Activated CD4-positive, alpha-beta memory T cell treated with anti-CD3 and anti-CD28 coated beads for 36 hours (primary cell): ENCODE measurements around the gene CNIH1. TPM values are rescaled to one million over a fixed set of nuclear protein-coding genes. Genes with fewer than 3 reads are reported as not detected.

Experiments
- CTCF ChIA-PET: fragments of 350-600 bp; sonication (Branson Sonifier 250); formaldehyde crosslinking; loops from one replicate; lab custom pipeline; 2021; ENCODE audit warnings: antibody characterized with exemption, inconsistent platforms; lab: Charles Lee
- POLR2A ChIA-PET: fragments of 350-600 bp; sonication (Branson Sonifier 250); formaldehyde crosslinking; loops from one replicate; lab custom pipeline; 2021; ENCODE audit warnings: antibody characterized with exemption; lab: Charles Lee
- DNase-seq: peaks from one replicate; pipeline ENCODE4 v3.0.0-alpha.2; 2020
- H3K27ac Mint-ChIP-seq: one replicate; pipeline ENCODE4 v1.8.0; 2021; ENCODE audit warnings: mixed read lengths
- H3K27me3 Mint-ChIP-seq: one replicate; pipeline ENCODE4 v1.8.0; 2021; ENCODE audit warnings: mixed read lengths
- H3K36me3 Mint-ChIP-seq: one replicate; pipeline ENCODE4 v1.8.0; 2021; ENCODE audit warnings: mixed read lengths
- H3K4me1 Mint-ChIP-seq: one replicate; pipeline ENCODE4 v1.8.0; 2021; ENCODE audit warnings: low read depth, mixed read lengths
- H3K4me3 Mint-ChIP-seq: one replicate; pipeline ENCODE4 v1.8.0; 2021; ENCODE audit warnings: mild to moderate bottlenecking, mixed read lengths
- H3K9me3 Mint-ChIP-seq: one replicate; pipeline ENCODE4 v1.8.0; 2021; ENCODE audit warnings: mixed read lengths
- intact Hi-C: fragments of 100-400 bp; cut with micrococcal nuclease; formaldehyde crosslinking; loops from one replicate; pipeline ENCODE4 v1.15.1; 2023
- total RNA-seq, 2 experiments: library from RNA; stranded (reverse); gene quantifications; one replicate each; pipeline ENCODE4 v1.2.3, GENCODE V29; 2021

CNIH1 gene
- total RNA-seq, result 10 to 100 TPM; 84.2 to 89.9 TPM

DNA sequence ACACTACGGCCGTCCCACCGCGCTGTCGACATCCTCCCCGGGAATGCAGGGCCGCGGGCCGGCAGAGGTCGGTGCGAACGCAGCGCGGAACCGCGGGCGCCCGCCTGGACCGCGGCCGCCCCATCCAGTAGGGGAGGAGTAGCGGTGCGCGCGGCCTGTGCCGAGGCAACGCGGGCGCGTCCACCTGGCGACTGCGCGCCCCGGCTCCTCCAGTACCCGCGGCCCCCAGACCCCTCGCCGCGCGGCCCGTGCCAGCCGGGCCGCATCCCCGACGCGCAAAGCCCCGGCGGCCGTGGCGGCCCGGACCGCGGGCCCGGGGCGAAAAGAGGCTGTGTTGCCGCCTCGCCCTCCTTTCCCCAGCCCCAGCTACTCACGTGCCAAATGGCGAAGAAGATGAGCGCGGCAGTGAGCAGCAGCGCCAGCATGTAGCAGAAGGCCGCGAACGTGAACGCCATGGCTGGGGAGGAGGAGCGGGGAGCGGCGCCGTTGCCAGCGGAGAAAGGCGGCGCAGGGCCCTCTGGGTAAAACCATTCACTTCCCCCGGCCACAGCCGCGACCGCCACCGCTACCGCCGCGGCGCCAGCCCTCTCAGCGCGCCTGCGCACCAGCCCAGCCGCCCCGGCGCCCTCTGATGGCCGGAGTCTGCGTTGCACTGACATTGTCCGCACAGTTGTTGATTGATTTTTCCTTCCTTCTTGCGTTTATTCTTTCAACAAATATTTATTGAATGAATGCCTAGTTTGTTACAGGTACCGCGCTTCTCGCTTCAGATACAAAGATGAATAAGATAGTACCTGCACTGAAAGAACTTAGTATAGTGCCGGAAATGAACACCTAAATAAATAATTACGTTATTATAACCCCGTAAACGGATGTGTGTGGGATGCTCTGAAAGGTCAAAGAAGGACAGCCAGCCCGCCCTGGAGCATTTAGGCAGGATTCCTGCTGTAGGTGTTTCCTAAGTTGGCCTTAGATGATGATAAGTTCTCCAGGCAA, at the start of gene CNIH1:
TSS of gene CNIH1 (minus strand) at position 502 of the 996 bp plus-strand sequence. CDS start at position 455, 47 bp downstream.
- CTCF ChIA-PET, result interaction anchor here (0.7 to 2.3 kb wide), 6 partner anchors 8 to 333 kb away, joined by 3 to 5 read pairs (median 4); partner anchors contain the start of gene GMFB
- H3K4me1 Mint-ChIP-seq, result peaks cover 50% of the 10 kb centered on the region
- DNase-seq, result peak; percentile 95
- POLR2A ChIA-PET, result no interaction called here
- peak within 1 kb of the TSS; percentile 88 for H3K4me3 Mint-ChIP-seq
- intact Hi-C loops, result loop anchor here (1.0 to 5.0 kb wide), 8 partner anchors 45 to 1888 kb away; partner anchors contain the start of genes CGRRF1, GPR137C and TXNDC16
- peak within 1 kb of the TSS; percentile 93 for H3K27ac Mint-ChIP-seq
- H3K27me3 Mint-ChIP-seq, result no peaks in the 10 kb centered on the region
- no peaks in the 10 kb centered on the region for H3K9me3 Mint-ChIP-seq
- peaks cover 15% of the 10 kb centered on the region for H3K36me3 Mint-ChIP-seq

DNA sequence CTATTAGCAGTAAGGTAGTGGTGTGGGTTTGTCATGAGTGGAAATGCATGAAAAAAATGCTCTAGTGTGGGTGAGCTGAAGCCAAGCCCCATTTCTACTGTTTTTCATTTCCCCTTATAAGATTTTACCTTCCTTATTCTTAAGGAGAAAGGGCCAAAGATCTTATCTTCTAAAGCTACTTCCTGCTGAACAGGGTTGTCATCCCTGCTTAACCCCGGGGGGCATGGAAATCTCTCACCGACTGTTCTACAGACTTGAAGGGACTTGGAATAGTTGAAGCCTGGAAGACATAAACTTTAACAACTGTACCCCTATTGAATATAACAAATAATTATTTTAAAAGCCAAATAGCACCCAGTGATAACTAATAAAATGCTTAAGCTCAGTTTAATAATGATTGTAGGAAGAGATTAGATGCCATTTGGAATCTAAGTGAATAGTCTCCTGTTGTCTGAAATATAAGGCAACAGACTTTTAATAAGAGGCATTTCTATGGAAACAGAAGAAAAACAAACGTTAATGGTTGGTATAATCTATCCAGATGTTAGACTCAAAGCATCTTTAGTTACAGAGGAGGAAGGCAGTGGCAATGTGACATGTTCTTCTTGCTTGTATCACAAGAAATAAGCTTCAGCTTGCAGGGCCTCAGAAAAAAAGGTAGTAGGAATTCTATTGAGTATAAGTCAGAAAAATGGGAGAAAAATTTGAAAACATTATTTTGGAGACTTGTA, 49.4 kb upstream of the CNIH1 start:
- Mint-ChIP-seq H3K27me3 (no peaks in the 10 kb centered on the region), H3K4me3 (no peak overlapping the region), H3K4me1 (peaks cover 38% of the 10 kb centered on the region), H3K27ac (no peak overlapping the region), H3K9me3 (no peaks in the 10 kb centered on the region), H3K36me3 (peaks cover 2% of the 10 kb centered on the region)
- intact Hi-C loops, result no loop called here
- DNase-seq, result no peak
- ChIA-PET CTCF (interaction anchor here (1.1 to 1.2 kb wide), 2 partner anchors 152 to 284 kb away, joined by 3 read pairs; no protein-coding TSS in a partner anchor), POLR2A (interaction anchor here (1.2 kb wide), 1 partner anchor 93 kb away, joined by 3 read pairs; no protein-coding TSS in a partner anchor)

DNA sequence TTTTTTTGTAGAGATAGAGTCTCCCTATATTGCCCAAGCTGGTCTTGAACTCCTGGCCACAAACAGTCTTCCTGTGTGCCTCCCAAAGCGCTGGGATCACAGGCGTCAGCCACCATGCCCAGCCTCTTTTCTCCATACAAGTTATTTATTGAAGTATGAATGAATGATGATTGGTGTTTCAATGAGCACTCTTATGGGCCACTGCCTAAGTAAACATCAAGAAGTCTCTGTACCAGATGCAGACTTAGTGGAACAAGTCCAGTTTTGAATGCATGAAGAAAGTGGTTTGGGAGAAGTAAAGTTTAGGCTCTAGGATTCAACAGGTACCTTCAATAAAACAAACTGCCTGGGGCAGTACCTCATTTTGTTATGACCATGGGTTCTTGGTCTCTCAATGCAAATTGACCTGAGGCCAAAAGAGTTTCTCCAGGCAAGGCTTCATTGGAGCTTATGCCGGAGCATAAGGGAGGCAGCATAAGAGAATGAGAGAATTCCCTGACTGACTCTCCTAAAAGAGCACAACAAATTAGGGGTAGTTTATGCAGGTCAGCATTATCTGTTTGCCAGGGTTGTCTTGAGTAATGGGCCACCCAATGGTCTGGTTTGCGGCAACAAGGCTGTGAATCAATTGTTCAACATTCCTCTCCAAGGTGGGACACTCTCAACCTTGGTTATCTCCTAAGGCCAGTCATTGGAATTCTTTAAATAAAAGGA, 48.7 kb upstream of the CNIH1 start:
- H3K27ac Mint-ChIP-seq, result peak overlapping the region; percentile 90
- H3K4me3 Mint-ChIP-seq, result peak overlapping the region; percentile 89
- no peaks in the 10 kb centered on the region for H3K9me3 Mint-ChIP-seq
- intact Hi-C loops, result loop anchor here (1.0 to 2.0 kb wide), 3 partner anchors 49 to 283 kb away; partner anchors contain the start of gene CNIH1
- ChIA-PET CTCF (interaction anchor here (0.7 to 5.3 kb wide), 4 partner anchors 18 to 578 kb away, joined by 3 to 30 read pairs (median 3); partner anchors contain the start of gene CGRRF1), POLR2A (interaction anchor here (1.2 kb wide), 1 partner anchor 92 kb away, joined by 3 read pairs; no protein-coding TSS in a partner anchor)
- no peak for DNase-seq
- peaks cover 45% of the 10 kb centered on the region for H3K4me1 Mint-ChIP-seq
- no peaks in the 10 kb centered on the region for H3K27me3 Mint-ChIP-seq
- H3K36me3 Mint-ChIP-seq, result peaks cover 2% of the 10 kb centered on the region

DNA sequence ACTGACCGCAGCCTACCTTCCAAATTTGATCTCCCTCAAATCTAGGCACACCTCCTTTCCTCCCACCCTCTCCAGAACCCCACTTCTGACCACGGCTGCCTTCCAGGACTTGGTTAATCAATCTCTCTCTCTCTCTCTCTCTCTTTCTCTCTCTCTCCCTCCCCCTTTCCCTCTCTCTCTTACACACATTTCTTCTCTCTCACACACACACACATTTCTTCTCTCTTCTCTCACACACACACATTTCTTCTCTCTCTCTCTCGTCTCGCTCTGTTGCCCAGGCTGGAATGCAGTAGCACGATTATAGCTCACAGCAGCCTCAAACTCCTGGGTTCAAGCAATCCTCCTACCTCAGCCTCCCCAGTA, 48.1 kb upstream of the CNIH1 start:
- ChIA-PET CTCF (interaction anchor here (0.7 to 5.3 kb wide), 6 partner anchors 19 to 579 kb away, joined by 3 to 30 read pairs (median 4); partner anchors contain the start of genes CDKN3 and CGRRF1), POLR2A (interaction anchor here (1.2 to 1.5 kb wide), 2 partner anchors 21 to 92 kb away, joined by 3 to 11 read pairs; partner anchors contain the start of gene CGRRF1)
- Mint-ChIP-seq H3K9me3 (no peaks in the 10 kb centered on the region), H3K4me3 (peak overlapping the region; percentile 89), H3K36me3 (peaks cover 2% of the 10 kb centered on the region), H3K27ac (peak overlapping the region; percentile 90), H3K4me1 (peaks cover 51% of the 10 kb centered on the region), H3K27me3 (no peaks in the 10 kb centered on the region)
- DNase-seq, result no peak
- intact Hi-C loops, result loop anchor here (1.0 to 2.0 kb wide), 3 partner anchors 48 to 284 kb away; partner anchors contain the start of gene CNIH1

DNA sequence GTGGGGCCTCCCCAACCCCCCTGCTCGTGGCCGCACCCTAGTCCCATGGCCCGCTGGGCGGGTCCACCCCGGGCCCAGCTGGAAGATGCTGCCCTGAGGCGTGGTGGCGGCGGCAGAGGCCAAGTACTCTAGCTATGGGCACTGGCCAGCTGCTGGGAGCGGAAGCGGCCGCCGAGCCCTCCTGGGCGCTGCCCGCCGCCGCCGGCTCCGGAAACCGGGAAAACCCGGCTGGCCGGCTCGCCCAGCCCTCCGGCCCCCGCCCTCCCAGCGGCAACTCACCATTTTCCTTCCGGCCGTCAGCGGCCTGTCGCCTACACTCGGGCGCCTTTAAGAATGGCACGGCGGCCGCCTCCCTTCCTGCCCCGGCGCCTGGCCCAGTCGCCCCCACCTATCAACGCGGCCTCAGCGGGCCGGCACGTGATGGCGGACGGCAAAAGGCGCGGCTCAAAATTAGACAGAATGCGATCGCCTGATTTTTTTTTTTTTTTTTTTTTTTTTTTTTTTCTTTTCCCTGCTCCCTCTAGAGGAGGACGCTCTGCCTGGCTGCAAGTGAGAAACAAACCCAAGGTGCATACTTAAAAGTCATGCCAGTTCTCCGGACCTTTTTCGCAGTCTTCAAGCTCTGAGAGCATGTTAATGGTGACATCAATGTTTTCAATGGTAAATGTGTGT, 47.6 kb upstream of the CNIH1 start, which contains the start of gene GMFB:
TSS of gene GMFB (minus strand) at position 335 of the 672 bp plus-strand sequence. CDS start at position 282, 53 bp downstream.
- ChIA-PET CTCF (interaction anchor here (0.6 to 5.3 kb wide), 9 partner anchors 19 to 414 kb away, joined by 3 to 30 read pairs (median 4); partner anchors contain the start of genes CDKN3, CGRRF1 and GCH1), POLR2A (interaction anchor here (0.7 to 1.8 kb wide), 5 partner anchors 19 to 92 kb away, joined by 3 to 11 read pairs (median 6); partner anchors contain the start of genes CDKN3 and CGRRF1)
- peak; percentile 94 for DNase-seq
- Mint-ChIP-seq H3K4me1 (peaks cover 55% of the 10 kb centered on the region), H3K9me3 (no peaks in the 10 kb centered on the region), H3K36me3 (peaks cover 3% of the 10 kb centered on the region), H3K27me3 (no peaks in the 10 kb centered on the region), H3K27ac (peak within 1 kb of the TSS; percentile 90), H3K4me3 (peak within 1 kb of the TSS; percentile 89)
- intact Hi-C loops, result loop anchor here (1.0 to 2.0 kb wide), 5 partner anchors 21 to 285 kb away; partner anchors contain the start of genes CGRRF1 and CNIH1

DNA sequence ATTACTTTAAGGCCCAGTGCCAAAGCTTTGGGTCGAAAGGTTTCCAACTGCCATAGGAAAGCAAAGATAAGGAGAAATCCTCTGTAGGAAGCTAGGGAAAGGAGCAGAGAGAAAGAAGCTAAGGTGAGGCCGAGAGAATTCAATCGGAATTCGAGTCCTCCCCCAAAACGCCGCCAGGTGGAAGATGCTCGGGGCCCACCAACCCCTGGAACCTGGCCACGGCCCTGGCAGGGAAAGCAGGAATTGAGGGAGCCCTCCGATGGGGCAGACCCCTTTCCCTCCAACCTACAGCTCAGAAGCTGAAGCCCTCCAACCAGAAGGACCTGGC, 47.1 kb upstream of the CNIH1 start:
- intact Hi-C loops, result loop anchor here (1.0 to 2.0 kb wide), 3 partner anchors 21 to 92 kb away; partner anchors contain the start of gene CGRRF1
- ChIA-PET CTCF (interaction anchor here (0.6 to 5.3 kb wide), 10 partner anchors 20 to 414 kb away, joined by 3 to 30 read pairs (median 4); partner anchors contain the start of genes CDKN3, CGRRF1 and GCH1), POLR2A (interaction anchor here (0.7 to 1.8 kb wide), 5 partner anchors 19 to 92 kb away, joined by 3 to 11 read pairs (median 6); partner anchors contain the start of genes CDKN3 and CGRRF1)
- DNase-seq, result no peak
- peak overlapping the region; percentile 89 for H3K4me3 Mint-ChIP-seq
- H3K27ac Mint-ChIP-seq, result peak overlapping the region; percentile 90
- peaks cover 60% of the 10 kb centered on the region for H3K4me1 Mint-ChIP-seq
- H3K9me3 Mint-ChIP-seq, result no peaks in the 10 kb centered on the region
- peaks cover 8% of the 10 kb centered on the region for H3K36me3 Mint-ChIP-seq
- H3K27me3 Mint-ChIP-seq, result no peaks in the 10 kb centered on the region

DNA sequence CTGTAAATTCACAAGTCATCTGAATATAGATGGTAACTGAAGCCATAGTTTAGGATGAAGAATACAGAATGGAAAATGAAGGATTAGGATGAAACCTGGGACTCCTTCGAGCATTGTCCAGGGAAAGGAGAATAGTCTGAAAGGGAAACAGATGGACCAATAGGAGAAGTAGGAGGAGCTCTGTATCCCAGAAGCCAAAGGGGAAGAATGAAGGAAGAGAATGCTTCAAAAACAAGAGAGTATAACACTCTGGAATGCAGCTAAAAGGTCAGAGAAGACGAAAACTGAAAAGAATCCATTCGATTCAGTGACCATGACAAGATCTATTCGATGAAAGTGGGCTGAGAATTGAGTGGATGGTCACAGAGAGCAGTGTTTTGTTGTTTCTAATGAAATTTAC, 46.6 kb upstream of the CNIH1 start:
- no peak for DNase-seq
- Mint-ChIP-seq H3K36me3 (peaks cover 12% of the 10 kb centered on the region), H3K27me3 (no peaks in the 10 kb centered on the region), H3K27ac (peak overlapping the region; percentile 90), H3K9me3 (no peaks in the 10 kb centered on the region), H3K4me3 (peak overlapping the region; percentile 89), H3K4me1 (peaks cover 64% of the 10 kb centered on the region)
- intact Hi-C loops, result loop anchor here (1.0 to 2.0 kb wide), 3 partner anchors 22 to 91 kb away; partner anchors contain the start of gene CGRRF1
- ChIA-PET CTCF (interaction anchor here (0.6 to 5.3 kb wide), 9 partner anchors 20 to 415 kb away, joined by 3 to 30 read pairs (median 4); partner anchors contain the start of genes CDKN3, CGRRF1 and GCH1), POLR2A (interaction anchor here (0.7 to 1.8 kb wide), 3 partner anchors 20 to 90 kb away, joined by 3 to 6 read pairs (median 6); no protein-coding TSS in a partner anchor)

DNA sequence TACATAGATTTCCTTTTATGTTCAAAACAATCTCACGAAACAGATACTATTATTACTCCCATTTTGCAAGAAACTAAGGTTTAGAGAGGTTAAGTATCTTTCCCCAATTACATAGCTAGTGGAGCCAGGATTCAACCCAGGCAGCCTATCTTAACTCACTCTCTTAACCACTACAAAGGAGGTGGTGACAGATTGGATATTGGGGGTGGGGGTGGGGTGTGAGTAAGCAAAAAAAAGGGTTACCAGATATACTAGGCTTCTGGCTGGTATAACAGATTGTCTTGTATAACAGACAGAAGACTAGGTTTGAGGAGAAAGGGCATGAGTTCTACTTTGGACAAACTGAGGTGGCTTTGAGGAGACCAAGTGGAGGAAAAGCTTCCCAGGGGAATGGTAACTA, 45.5 kb upstream of the CNIH1 start:
- peaks cover 70% of the 10 kb centered on the region for H3K4me1 Mint-ChIP-seq
- CTCF ChIA-PET, result interaction anchor here (0.7 to 5.3 kb wide), 3 partner anchors 21 to 55 kb away, joined by 4 to 30 read pairs (median 4); partner anchors contain the start of gene CGRRF1
- intact Hi-C loops, result no loop called here
- DNase-seq, result peak; percentile 16
- peaks cover 19% of the 10 kb centered on the region for H3K36me3 Mint-ChIP-seq
- no peak overlapping the region for H3K27ac Mint-ChIP-seq
- no peaks in the 10 kb centered on the region for H3K9me3 Mint-ChIP-seq
- H3K4me3 Mint-ChIP-seq, result peak overlapping the region; percentile 89
- POLR2A ChIA-PET, result no interaction called here
- no peaks in the 10 kb centered on the region for H3K27me3 Mint-ChIP-seq

DNA sequence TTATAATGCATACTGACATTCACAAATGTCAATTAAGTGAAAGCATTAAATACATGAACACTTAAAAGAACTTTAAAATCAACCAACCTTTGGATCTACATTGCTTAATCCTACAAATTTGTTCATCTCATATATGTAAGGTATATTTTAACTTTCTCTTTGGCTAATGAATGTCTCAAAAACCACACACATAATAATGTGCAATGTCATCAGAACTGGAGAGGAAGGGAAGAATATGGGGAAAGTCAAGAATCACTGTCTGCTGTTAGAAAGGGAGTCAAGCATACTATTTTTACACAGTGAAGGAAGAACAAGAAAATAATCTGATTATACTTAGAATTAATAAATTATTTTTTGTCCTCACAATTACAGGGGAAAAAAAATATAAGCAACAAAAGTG, 42.7 kb upstream of the CNIH1 start:
- no peaks in the 10 kb centered on the region for H3K27me3 Mint-ChIP-seq
- no peaks in the 10 kb centered on the region for H3K9me3 Mint-ChIP-seq
- H3K4me1 Mint-ChIP-seq, result peaks cover 55% of the 10 kb centered on the region
- intact Hi-C loops, result no loop called here
- peak overlapping the region; percentile 50 for H3K27ac Mint-ChIP-seq
- DNase-seq, result no peak
- CTCF ChIA-PET, result interaction anchor here (0.7 to 1.5 kb wide), 2 partner anchors 114 to 290 kb away, joined by 3 read pairs; no protein-coding TSS in a partner anchor
- no peak overlapping the region for H3K4me3 Mint-ChIP-seq
- POLR2A ChIA-PET, result no interaction called here
- peaks cover 28% of the 10 kb centered on the region for H3K36me3 Mint-ChIP-seq
